Esophagus squamous epithelium (tissue), 4 donors: ENCODE results near the gene GPSM1.

Experiments
- POLR2A ChIP-seq, 4 donors: fragments of 450-650 bp; IDR thresholded peaks; one replicate each; pipeline ENCODE4 v1.6.1; 2017; ENCODE audit warnings: antibody characterized with exemption in 4 of 4, mild to moderate bottlenecking in 4 of 4, moderate library complexity in 3 of 4
- TF ChIP-seq, protein P1 (sequence below), 6 experiments: fragments of 450-650 bp in 4 of 6; fragments of 200-600 bp in 2 of 6; sonication (generic) in 2 of 6; IDR thresholded peaks; one replicate each; pipeline ENCODE4 v1.5.1; 2016 to 2019; ENCODE audit warnings: antibody characterized with exemption in 6 of 6, mild to moderate bottlenecking in 4 of 6, moderate library complexity in 4 of 6

- TF ChIP-seq, protein P1, sequence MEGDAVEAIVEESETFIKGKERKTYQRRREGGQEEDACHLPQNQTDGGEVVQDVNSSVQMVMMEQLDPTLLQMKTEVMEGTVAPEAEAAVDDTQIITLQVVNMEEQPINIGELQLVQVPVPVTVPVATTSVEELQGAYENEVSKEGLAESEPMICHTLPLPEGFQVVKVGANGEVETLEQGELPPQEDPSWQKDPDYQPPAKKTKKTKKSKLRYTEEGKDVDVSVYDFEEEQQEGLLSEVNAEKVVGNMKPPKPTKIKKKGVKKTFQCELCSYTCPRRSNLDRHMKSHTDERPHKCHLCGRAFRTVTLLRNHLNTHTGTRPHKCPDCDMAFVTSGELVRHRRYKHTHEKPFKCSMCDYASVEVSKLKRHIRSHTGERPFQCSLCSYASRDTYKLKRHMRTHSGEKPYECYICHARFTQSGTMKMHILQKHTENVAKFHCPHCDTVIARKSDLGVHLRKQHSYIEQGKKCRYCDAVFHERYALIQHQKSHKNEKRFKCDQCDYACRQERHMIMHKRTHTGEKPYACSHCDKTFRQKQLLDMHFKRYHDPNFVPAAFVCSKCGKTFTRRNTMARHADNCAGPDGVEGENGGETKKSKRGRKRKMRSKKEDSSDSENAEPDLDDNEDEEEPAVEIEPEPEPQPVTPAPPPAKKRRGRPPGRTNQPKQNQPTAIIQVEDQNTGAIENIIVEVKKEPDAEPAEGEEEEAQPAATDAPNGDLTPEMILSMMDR (IDR thresholded peaks at IDR 0.05): no peak
- no peak for TF ChIP-seq POLR2A (IDR thresholded peaks at IDR 0.05)
These were observed 21.5 kb upstream of the GPSM1 start for GRCh38 chr9:136305804-136306203.
